GM12878 (cell line): Measurements from ENCODE around the gene TSHZ2. TPM values are rescaled to one million over a fixed set of nuclear protein-coding genes. Genes with fewer than 3 reads are reported as not detected.

ENCODE experiments used
- ATAC-seq: fragments of 200-7000 bp; cut with Tn5 transposase; 3 replicates; pipeline ENCODE4 v1.9.1; 2020; ENCODE audit warnings: mild to moderate bottlenecking, moderate library complexity
- BruUV-seq: library from RNA; stranded (reverse); fragments of 400-500 nt; replicated peaks from 2 replicates; lab custom pipeline; 2021; lab: Mats Ljungman, UMichigan
- CTCF ChIA-PET: fragments of 300-600 bp; sonication (Branson Sonifier 250); formaldehyde crosslinking; extraction: SDS; loops from one replicate; lab custom pipeline; 2021; ENCODE audit warnings: inconsistent platforms; lab: Yijun Ruan, JAX
- POLR2A ChIA-PET: fragments of 350-600 bp; formaldehyde crosslinking; extraction: SDS; loops from one replicate; lab custom pipeline; 2021; ENCODE audit warnings: inconsistent platforms; lab: Charles Lee
- RAD21 ChIA-PET: fragments of 300-600 bp; sonication (Branson Sonifier 250); formaldehyde crosslinking; loops from one replicate; lab custom pipeline; 2023; ENCODE audit warnings: antibody characterized with exemption; ENCODE audit not compliant: unreplicated experiment; lab: Charles Lee
- SMC1A ChIA-PET: fragments of 300-600 bp; sonication (Branson Sonifier 250); formaldehyde crosslinking; loops from one replicate; lab custom pipeline; 2023; ENCODE audit not compliant: unreplicated experiment, uncharacterized antibody; lab: Charles Lee
- DNase-seq: peaks from one replicate; pipeline ENCODE4 v3.0.0-alpha.2; 2011; ENCODE audit warnings: low read depth, low spot score
- FAIRE-seq: peaks from 3 replicates; lab custom pipeline; 2011; peaks lifted over from hg19 to GRCh38; lab: Jason Lieb, UNC
- H2AFZ ChIP-seq: 2 replicates; pipeline ENCODE4 v1.6.0; 2011; ENCODE audit warnings: low read depth, low read length, control low read depth; ENCODE audit not compliant: control insufficient read depth
- H3K27ac ChIP-seq: 2 replicates; pipeline ENCODE4 v1.5.1; 2011; ENCODE audit warnings: control low read depth; ENCODE audit not compliant: control insufficient read depth, insufficient read depth
- H3K27me3 ChIP-seq, 2 experiments: replicated peaks in 1 of 2; 2 replicates each; pipeline versions ENCODE4 v1.6.0 to v1.6.1; 2011; ENCODE audit warnings: low read length in 1 of 2; ENCODE audit not compliant: control insufficient read depth in 2 of 2, insufficient read depth in 2 of 2
- H3K36me3 ChIP-seq, 2 experiments: 2 replicates each; pipeline ENCODE4 v1.5.1; 2011; ENCODE audit warnings: low read length in 1 of 2; ENCODE audit not compliant: control insufficient read depth in 2 of 2, insufficient read depth in 2 of 2
- H3K4me1 ChIP-seq: 2 replicates; pipeline ENCODE4 v1.6.1; 2011; ENCODE audit warnings: mild to moderate bottlenecking, low read length, moderate library complexity, mixed read lengths; ENCODE audit not compliant: control insufficient read depth, insufficient read depth
- H3K4me2 ChIP-seq: 2 replicates; pipeline ENCODE4 v1.6.0; 2011; ENCODE audit warnings: control low read depth; ENCODE audit not compliant: control insufficient read depth, insufficient read depth
- H3K4me3 ChIP-seq: fragments of 200-600 bp; sonication (generic); 2 replicates; pipeline ENCODE4 v1.5.1; 2016
- H3K79me2 ChIP-seq: 2 replicates; pipeline ENCODE4 v1.6.0; 2011; ENCODE audit warnings: low read length; ENCODE audit not compliant: control insufficient read depth, insufficient read depth
- H3K9ac ChIP-seq: 2 replicates; pipeline ENCODE4 v1.8.0; 2011; ENCODE audit warnings: low read length, control low read depth, mixed read lengths; ENCODE audit not compliant: control insufficient read depth, insufficient read depth
- H3K9me3 ChIP-seq: replicated peaks from 3 replicates; pipeline ENCODE4 v1.5.1; 2011; ENCODE audit warnings: mild to moderate bottlenecking, low read length; ENCODE audit not compliant: control insufficient read depth, insufficient read depth
- H4K20me1 ChIP-seq: 2 replicates; pipeline ENCODE4 v1.6.0; 2011; ENCODE audit not compliant: control insufficient read depth, insufficient read depth
- ASH2L ChIP-seq: fragments of 300-600, 200-600 bp; sonication (generic); IDR thresholded peaks from 2 replicates; pipeline ENCODE4 v1.6.1; 2017; ENCODE audit warnings: low read depth, mild to moderate bottlenecking, borderline replicate concordance
- BHLHE40 ChIP-seq, 2 experiments: fragments of 450-650 bp in 1 of 2; IDR thresholded peaks; 2 replicates each; pipeline ENCODE4 v1.6.1; 2011 to 2017; ENCODE audit warnings: low read depth in 2 of 2, borderline replicate concordance in 1 of 2, improper control_type of control experiment in 1 of 2, low read length in 1 of 2, mild to moderate bottlenecking in 1 of 2
- CBX5 ChIP-seq: sonication (generic); IDR thresholded peaks from 2 replicates; pipeline ENCODE4 v1.6.1; 2016; ENCODE audit warnings: low read depth, moderate library complexity, mild to moderate bottlenecking, inconsistent platforms
- CREM ChIP-seq: IDR thresholded peaks from 2 replicates; pipeline ENCODE4 v1.6.1; 2014; ENCODE audit warnings: antibody characterized with exemption, low read depth
- MTA2 ChIP-seq: fragments of 450-650 bp; IDR thresholded peaks from 2 replicates; pipeline ENCODE4 v1.6.1; 2016; ENCODE audit warnings: low read depth, mild to moderate bottlenecking, moderate library complexity
- NFYB ChIP-seq: IDR thresholded peaks from 2 replicates; pipeline ENCODE4 v1.6.1; 2011; ENCODE audit warnings: low read depth, mild to moderate bottlenecking, low read length, improper control_type of control experiment, moderate library complexity; ENCODE audit not compliant: insufficient read depth
- NR2C1 ChIP-seq: fragments of 450-650 bp; IDR thresholded peaks from 2 replicates; pipeline ENCODE4 v1.6.1; 2017; ENCODE audit warnings: antibody characterized with exemption, mild to moderate bottlenecking, moderate library complexity
- POU2F2 ChIP-seq: IDR thresholded peaks from 3 replicates; pipeline ENCODE4 v1.6.1; 2011; ENCODE audit warnings: low read depth, mild to moderate bottlenecking, low read length, borderline replicate concordance
- RAD51 ChIP-seq: fragments of 450-650 bp; IDR thresholded peaks from 2 replicates; pipeline ENCODE4 v1.6.1; 2016; ENCODE audit warnings: moderate library complexity, mild to moderate bottlenecking, inconsistent platforms
- RUNX3 ChIP-seq: IDR thresholded peaks from 2 replicates; pipeline ENCODE4 v1.6.1; 2012; ENCODE audit warnings: low read length, inconsistent platforms
- SREBF1 ChIP-seq: IDR thresholded peaks from 2 replicates; pipeline ENCODE4 v1.6.1; 2012; ENCODE audit warnings: mild to moderate bottlenecking, low read length
- ZNF207 ChIP-seq: fragments of 450-650 bp; IDR thresholded peaks from 2 replicates; pipeline ENCODE4 v1.6.1; 2014; ENCODE audit warnings: antibody characterized with exemption, mild to moderate bottlenecking, borderline replicate concordance
- ZNF217 ChIP-seq: fragments of 450-650 bp; IDR thresholded peaks from 2 replicates; pipeline ENCODE4 v1.6.1; 2017; ENCODE audit warnings: antibody characterized with exemption, mild to moderate bottlenecking
- ZZZ3 ChIP-seq: IDR thresholded peaks from 2 replicates; pipeline ENCODE4 v1.6.1; 2011; ENCODE audit warnings: low read depth; ENCODE audit not compliant: control insufficient read depth, insufficient read length
- WGBS: methylation state at CpG from one replicate; pipeline ENCODE4 v1.1.6; 2016; ENCODE audit warnings: low lambda C conversion rate; ENCODE audit not compliant: insufficient replicate concordance, insufficient coverage; ENCODE audit errors: missing lambda C conversion rate; 5-methylcytosine and 5-hydroxymethylcytosine counted together
- in situ Hi-C: fragments of 300-500 bp; cut with MboI; formaldehyde crosslinking; loops from 9 replicates; pipeline ENCODE4 v1.14.3; 2018; ENCODE audit warnings: mixed read lengths
- intact Hi-C: fragments of 100-400 bp; cut with micrococcal nuclease; formaldehyde crosslinking; loops from one replicate; pipeline ENCODE4 v1.14.2; 2022; ENCODE audit not compliant: unreplicated experiment
- polyA plus RNA-seq, 11 experiments: library from polyadenylated mRNA; depleted of rRNA in 4 of 11; unstranded in 6 of 11; stranded (reverse) in 5 of 11; fragments of >200 nt; fragmentation: Nextera tagmentation in 4 of 11; fragmentation: Illumina TruSeq in 1 of 11; extraction: Ambion mirVana in 4 of 11; extraction: Trizol in 1 of 11; gene quantifications; 1 replicate in 1 of 11; 2 replicates in 10 of 11; pipeline versions ENCODE4 v1.2.1 to v1.2.3, GENCODE V29; 2011 to 2016; ENCODE audit warnings: inconsistent platforms in 2 of 11, missing spikeins in 2 of 11, low read depth in 1 of 11
- total RNA-seq, 4 experiments: library from RNA; depleted of rRNA in 3 of 4; stranded (reverse); fragments of >200 nt in 3 of 4; fragmentation: Illumina TruSeq in 1 of 4; extraction: Trizol in 1 of 4; gene quantifications; 2 replicates each; pipeline versions ENCODE4 v1.2.1 to v1.2.3, GENCODE V29; 2013 to 2021
- TF ChIP-seq, protein P1 (sequence below): IDR thresholded peaks from 2 replicates; pipeline ENCODE4 v1.6.1; 2012; ENCODE audit warnings: improper control_type of control experiment, low read depth, low read length; ENCODE audit not compliant: insufficient replicate concordance
- TF ChIP-seq, protein P2 (sequence below): IDR thresholded peaks from 2 replicates; pipeline ENCODE4 v1.6.1; 2012; ENCODE audit warnings: low read depth, low read length, improper control_type of control experiment
- TF ChIP-seq, protein P3 (sequence below): IDR thresholded peaks from 2 replicates; pipeline ENCODE4 v1.6.1; 2011; ENCODE audit warnings: borderline replicate concordance, low read depth, mild to moderate bottlenecking, moderate library complexity, mixed read lengths, low read length; ENCODE audit not compliant: insufficient read depth; ENCODE audit errors: extremely low read length
- TF ChIP-seq, protein P4 (sequence below): IDR thresholded peaks from 2 replicates; pipeline ENCODE4 v1.6.1; 2012; ENCODE audit warnings: low read length, inconsistent platforms

TSHZ2 gene
- total and polyA plus RNA-seq, 10 of the 15 experiments (the other 5 are each of a cell fraction or from before 2014, with no cell fraction given) = 0.01 to 0.86 (median 0.13) TPM; not detected in 2

DNA sequence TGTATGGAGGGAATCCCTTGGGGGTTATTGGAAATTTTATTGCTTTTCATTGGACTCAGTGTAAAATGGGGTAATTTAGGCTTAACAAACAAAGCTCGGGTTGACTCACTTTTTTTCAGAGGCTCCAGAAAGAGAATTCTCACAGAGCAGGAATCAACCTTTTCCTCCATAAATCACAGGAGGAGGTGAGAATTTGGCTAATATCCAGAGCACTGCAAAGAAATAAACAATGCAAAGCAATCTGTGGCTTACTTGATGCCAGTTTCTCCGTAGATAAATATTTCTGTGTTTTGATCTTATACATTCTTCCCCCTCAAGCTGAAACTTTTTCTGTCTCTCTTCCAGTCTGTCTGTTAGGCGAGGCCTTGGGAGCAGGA, 176.6 kb downstream of the TSHZ2 start:
- H3K27ac ChIP-seq = no peak overlapping the region
- H3K36me3 ChIP-seq = no peaks in the 10 kb centered on the region
- CTCF ChIA-PET = interaction anchor here (0.7 to 1.0 kb wide), 2 partner anchors 357 to 715 kb away, joined by 3 read pairs; no protein-coding TSS in a partner anchor
- no peaks in the 10 kb centered on the region for H3K27me3 ChIP-seq
- no peaks in the 10 kb centered on the region for H4K20me1 ChIP-seq
- 51% methylated on average over 3 of the region's 3 CpGs for WGBS
- H2AFZ ChIP-seq = no peak overlapping the region
- ATAC-seq (no peak), FAIRE-seq (no peak), DNase-seq (no peak)
- intact Hi-C loops = loop anchor here (5.0 kb wide), 1 partner anchor 176 kb away; the partner anchor contains the start of gene TSHZ2
- H3K79me2 ChIP-seq = no peaks in the 10 kb centered on the region
- POLR2A ChIA-PET = no interaction called here
- SMC1A ChIA-PET = interaction anchor here (0.9 to 1.3 kb wide), 2 partner anchors 10 to 190 kb away, joined by 3 to 4 read pairs; no protein-coding TSS in a partner anchor
- H3K9me3 ChIP-seq = no peaks in the 10 kb centered on the region
- RAD21 ChIA-PET = interaction anchor here (0.6 kb wide), 1 partner anchor 835 kb away, joined by 3 read pairs; no protein-coding TSS in a partner anchor
- BruUV-seq = no TSS peak
- H3K4me3 ChIP-seq = no peak overlapping the region
- no peaks in the 10 kb centered on the region; the same call in 1 of the 2 replicates for H3K4me1 ChIP-seq
- in situ Hi-C loops = no loop called here
- H3K9ac ChIP-seq = no peak overlapping the region
- no peak overlapping the region for H3K4me2 ChIP-seq
- TF ChIP-seq SREBF1 (no peak), ASH2L (no peak), ZZZ3 (no peak), ZNF207 (no peak), RUNX3 (no peak), POU2F2 (no peak), BHLHE40 (IDR thresholded peaks at IDR 0.05; ENCODE audit: borderline replicate concordance in 1 of 2, low read depth in 2 of 2, low read length in 1 of 2) (no peak), ZNF217 (no peak), CREM (no peak), NR2C1 (no peak), CBX5 (no peak), RAD51 (no peak), NFYB (no peak), MTA2 (no peak)
- TF ChIP-seq, protein P1, sequence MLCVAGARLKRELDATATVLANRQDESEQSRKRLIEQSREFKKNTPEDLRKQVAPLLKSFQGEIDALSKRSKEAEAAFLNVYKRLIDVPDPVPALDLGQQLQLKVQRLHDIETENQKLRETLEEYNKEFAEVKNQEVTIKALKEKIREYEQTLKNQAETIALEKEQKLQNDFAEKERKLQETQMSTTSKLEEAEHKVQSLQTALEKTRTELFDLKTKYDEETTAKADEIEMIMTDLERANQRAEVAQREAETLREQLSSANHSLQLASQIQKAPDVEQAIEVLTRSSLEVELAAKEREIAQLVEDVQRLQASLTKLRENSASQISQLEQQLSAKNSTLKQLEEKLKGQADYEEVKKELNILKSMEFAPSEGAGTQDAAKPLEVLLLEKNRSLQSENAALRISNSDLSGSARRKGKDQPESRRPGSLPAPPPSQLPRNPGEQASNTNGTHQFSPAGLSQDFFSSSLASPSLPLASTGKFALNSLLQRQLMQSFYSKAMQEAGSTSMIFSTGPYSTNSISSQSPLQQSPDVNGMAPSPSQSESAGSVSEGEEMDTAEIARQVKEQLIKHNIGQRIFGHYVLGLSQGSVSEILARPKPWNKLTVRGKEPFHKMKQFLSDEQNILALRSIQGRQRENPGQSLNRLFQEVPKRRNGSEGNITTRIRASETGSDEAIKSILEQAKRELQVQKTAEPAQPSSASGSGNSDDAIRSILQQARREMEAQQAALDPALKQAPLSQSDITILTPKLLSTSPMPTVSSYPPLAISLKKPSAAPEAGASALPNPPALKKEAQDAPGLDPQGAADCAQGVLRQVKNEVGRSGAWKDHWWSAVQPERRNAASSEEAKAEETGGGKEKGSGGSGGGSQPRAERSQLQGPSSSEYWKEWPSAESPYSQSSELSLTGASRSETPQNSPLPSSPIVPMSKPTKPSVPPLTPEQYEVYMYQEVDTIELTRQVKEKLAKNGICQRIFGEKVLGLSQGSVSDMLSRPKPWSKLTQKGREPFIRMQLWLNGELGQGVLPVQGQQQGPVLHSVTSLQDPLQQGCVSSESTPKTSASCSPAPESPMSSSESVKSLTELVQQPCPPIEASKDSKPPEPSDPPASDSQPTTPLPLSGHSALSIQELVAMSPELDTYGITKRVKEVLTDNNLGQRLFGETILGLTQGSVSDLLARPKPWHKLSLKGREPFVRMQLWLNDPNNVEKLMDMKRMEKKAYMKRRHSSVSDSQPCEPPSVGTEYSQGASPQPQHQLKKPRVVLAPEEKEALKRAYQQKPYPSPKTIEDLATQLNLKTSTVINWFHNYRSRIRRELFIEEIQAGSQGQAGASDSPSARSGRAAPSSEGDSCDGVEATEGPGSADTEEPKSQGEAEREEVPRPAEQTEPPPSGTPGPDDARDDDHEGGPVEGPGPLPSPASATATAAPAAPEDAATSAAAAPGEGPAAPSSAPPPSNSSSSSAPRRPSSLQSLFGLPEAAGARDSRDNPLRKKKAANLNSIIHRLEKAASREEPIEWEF = no peak
- TF ChIP-seq, protein P2, sequence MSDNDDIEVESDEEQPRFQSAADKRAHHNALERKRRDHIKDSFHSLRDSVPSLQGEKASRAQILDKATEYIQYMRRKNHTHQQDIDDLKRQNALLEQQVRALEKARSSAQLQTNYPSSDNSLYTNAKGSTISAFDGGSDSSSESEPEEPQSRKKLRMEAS = no peak
- TF ChIP-seq, protein P3, sequence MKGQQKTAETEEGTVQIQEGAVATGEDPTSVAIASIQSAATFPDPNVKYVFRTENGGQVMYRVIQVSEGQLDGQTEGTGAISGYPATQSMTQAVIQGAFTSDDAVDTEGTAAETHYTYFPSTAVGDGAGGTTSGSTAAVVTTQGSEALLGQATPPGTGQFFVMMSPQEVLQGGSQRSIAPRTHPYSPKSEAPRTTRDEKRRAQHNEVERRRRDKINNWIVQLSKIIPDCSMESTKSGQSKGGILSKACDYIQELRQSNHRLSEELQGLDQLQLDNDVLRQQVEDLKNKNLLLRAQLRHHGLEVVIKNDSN = no peak
- TF ChIP-seq, protein P4, sequence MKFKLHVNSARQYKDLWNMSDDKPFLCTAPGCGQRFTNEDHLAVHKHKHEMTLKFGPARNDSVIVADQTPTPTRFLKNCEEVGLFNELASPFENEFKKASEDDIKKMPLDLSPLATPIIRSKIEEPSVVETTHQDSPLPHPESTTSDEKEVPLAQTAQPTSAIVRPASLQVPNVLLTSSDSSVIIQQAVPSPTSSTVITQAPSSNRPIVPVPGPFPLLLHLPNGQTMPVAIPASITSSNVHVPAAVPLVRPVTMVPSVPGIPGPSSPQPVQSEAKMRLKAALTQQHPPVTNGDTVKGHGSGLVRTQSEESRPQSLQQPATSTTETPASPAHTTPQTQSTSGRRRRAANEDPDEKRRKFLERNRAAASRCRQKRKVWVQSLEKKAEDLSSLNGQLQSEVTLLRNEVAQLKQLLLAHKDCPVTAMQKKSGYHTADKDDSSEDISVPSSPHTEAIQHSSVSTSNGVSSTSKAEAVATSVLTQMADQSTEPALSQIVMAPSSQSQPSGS = no peak
